AG04450 (cell line): ENCODE results near the gene NCOA7. TPM values are rescaled to one million over a fixed set of nuclear protein-coding genes. Genes with fewer than 3 reads are reported as not detected.

ENCODE experiments used
- CTCF ChIA-PET: fragments of 300-600, 350-600 bp; formaldehyde crosslinking; extraction: SDS; loops from one replicate; lab custom pipeline; 2022; ENCODE audit warnings: antibody characterized with exemption, inconsistent platforms; lab: Charles Lee
- POLR2A ChIA-PET: fragments of 350-600 bp; formaldehyde crosslinking; extraction: SDS; loops from one replicate; lab custom pipeline; 2021; ENCODE audit warnings: antibody characterized with exemption, inconsistent platforms; lab: Yijun Ruan, JAX
- DNase-seq: peaks from one replicate; pipeline ENCODE4 v3.0.0-alpha.2; 2011; ENCODE audit warnings: low read depth, low spot score
- H3K27ac ChIP-seq: one replicate; pipeline ENCODE4 v1.5.1; 2012; ENCODE audit warnings: low read depth, low read length, control low read depth
- H3K27me3 ChIP-seq: one replicate; pipeline ENCODE4 v1.6.0; 2012; ENCODE audit warnings: low read length; ENCODE audit not compliant: control insufficient read depth, insufficient read depth
- H3K4me3 ChIP-seq: 2 replicates; pipeline ENCODE4 v1.5.1; 2011; ENCODE audit warnings: mild to moderate bottlenecking, low read depth, low read length, control low read depth
- H3K9me3 ChIP-seq: 2 replicates; pipeline ENCODE4 v1.5.1; 2012; ENCODE audit warnings: low read length; ENCODE audit not compliant: control insufficient read depth, insufficient read depth
- polyA minus RNA-seq: library from RNA; depleted of rRNA, polyadenylated mRNA; stranded (reverse); fragments of >200 nt; gene quantifications from 2 replicates; pipeline ENCODE4 v1.2.3, GENCODE V29; 2011; rRNA and poly(A)+ RNA removed
- polyA plus RNA-seq: library from polyadenylated mRNA; depleted of rRNA; stranded (reverse); fragments of >200 nt; gene quantifications from 2 replicates; pipeline ENCODE4 v1.2.3, GENCODE V29; 2011; rRNA removed
- TF ChIP-seq, protein P1 (sequence below): IDR thresholded peaks from 2 replicates; pipeline ENCODE4 v1.5.1; 2011; ENCODE audit warnings: low read depth, low read length, control low read depth, inconsistent platforms

Gene NCOA7, protein sequence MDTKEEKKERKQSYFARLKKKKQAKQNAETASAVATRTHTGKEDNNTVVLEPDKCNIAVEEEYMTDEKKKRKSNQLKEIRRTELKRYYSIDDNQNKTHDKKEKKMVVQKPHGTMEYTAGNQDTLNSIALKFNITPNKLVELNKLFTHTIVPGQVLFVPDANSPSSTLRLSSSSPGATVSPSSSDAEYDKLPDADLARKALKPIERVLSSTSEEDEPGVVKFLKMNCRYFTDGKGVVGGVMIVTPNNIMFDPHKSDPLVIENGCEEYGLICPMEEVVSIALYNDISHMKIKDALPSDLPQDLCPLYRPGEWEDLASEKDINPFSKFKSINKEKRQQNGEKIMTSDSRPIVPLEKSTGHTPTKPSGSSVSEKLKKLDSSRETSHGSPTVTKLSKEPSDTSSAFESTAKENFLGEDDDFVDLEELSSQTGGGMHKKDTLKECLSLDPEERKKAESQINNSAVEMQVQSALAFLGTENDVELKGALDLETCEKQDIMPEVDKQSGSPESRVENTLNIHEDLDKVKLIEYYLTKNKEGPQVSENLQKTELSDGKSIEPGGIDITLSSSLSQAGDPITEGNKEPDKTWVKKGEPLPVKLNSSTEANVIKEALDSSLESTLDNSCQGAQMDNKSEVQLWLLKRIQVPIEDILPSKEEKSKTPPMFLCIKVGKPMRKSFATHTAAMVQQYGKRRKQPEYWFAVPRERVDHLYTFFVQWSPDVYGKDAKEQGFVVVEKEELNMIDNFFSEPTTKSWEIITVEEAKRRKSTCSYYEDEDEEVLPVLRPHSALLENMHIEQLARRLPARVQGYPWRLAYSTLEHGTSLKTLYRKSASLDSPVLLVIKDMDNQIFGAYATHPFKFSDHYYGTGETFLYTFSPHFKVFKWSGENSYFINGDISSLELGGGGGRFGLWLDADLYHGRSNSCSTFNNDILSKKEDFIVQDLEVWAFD
- polyA plus RNA-seq, result 21.1 and 21.5 TPM in 2 replicates
- 54.3 and 55.6 TPM in 2 replicates for polyA minus RNA-seq

DNA sequence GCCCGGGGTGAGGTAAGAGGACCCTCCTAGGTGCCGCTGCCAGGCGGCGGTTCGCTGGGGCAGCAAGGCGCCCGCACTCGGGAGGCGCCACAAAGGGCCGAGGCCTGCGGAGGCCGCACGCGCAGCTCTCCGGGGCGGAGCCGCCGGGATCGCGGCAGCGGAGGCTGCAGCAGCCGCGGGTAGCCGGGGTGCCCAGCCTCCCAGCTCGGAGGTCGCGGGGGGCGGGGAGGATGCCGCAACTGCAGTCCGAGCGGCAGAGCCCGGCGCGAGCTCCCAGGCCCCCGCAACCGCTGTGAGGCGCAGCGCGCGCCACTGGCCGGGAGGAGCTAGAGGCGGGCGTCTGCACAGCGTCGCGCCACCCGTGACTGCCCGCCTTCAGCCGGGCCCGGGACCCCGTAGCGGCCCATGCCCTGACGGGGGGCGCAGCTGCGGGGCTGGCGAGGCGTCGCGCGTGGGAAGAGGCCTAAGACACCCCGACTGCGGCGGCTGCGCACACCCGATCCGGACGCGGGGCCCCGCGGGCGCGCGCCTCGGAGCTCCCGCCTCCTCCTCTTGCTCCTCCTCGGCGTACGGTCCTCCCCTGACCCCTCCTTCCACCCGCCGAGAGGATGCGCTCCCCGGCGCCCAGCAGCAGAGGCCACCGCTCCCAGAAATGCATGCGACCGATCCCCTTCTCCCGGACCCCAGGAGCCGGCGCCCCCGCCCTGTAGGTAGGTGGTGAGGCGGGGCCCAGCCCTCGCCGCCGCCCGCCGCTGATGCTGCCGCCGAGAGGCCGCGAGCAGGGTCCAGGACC is at the start of gene NCOA7:
Gene NCOA7, plus strand, starts transcription at position 603 of the 793 bp plus-strand sequence. CDS start 24,395 bp downstream, outside the sequence.
- H3K9me3 ChIP-seq, result no peaks in the 10 kb centered on the region
- TF ChIP-seq, protein P1, sequence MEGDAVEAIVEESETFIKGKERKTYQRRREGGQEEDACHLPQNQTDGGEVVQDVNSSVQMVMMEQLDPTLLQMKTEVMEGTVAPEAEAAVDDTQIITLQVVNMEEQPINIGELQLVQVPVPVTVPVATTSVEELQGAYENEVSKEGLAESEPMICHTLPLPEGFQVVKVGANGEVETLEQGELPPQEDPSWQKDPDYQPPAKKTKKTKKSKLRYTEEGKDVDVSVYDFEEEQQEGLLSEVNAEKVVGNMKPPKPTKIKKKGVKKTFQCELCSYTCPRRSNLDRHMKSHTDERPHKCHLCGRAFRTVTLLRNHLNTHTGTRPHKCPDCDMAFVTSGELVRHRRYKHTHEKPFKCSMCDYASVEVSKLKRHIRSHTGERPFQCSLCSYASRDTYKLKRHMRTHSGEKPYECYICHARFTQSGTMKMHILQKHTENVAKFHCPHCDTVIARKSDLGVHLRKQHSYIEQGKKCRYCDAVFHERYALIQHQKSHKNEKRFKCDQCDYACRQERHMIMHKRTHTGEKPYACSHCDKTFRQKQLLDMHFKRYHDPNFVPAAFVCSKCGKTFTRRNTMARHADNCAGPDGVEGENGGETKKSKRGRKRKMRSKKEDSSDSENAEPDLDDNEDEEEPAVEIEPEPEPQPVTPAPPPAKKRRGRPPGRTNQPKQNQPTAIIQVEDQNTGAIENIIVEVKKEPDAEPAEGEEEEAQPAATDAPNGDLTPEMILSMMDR, result no peak
- peak within 1 kb of the TSS; percentile 76 for H3K4me3 ChIP-seq
- POLR2A ChIA-PET, result interaction anchor here (0.6 to 2.5 kb wide), 10 partner anchors 10 to 186 kb away, joined by 3 to 15 read pairs (median 3); no protein-coding TSS in a partner anchor
- H3K27me3 ChIP-seq, result no peaks in the 10 kb centered on the region
- CTCF ChIA-PET, result interaction anchor here (0.8 to 14.6 kb wide), 18 partner anchors 9 to 243 kb away, joined by 3 to 196 read pairs (median 6); partner anchors contain the start of genes HINT3 and TRMT11
- DNase-seq, result no peak
- H3K27ac ChIP-seq, result peak within 1 kb of the TSS; percentile 85

DNA sequence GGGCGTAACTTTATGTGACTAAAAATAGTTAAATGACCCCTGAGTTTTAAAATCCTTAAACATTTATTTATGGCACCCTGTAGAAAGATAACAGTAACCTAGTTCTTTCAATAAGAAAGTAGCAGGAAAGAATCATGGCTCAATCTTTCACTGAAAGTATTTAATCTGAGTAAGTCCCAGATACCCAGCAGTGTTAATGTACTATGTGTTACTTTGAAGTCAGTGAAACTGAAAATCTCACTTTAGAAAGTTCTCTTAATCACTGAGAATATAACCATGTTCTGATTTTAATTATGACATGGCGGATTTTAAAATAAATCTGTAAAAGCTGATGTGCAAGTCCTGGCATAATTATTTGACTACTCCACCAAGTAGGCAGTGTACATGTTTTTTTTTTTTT is 49.4 kb upstream of the NCOA7 start:
- Histone ChIP-seq H3K4me3 (no peak overlapping the region), H3K9me3 (no peaks in the 10 kb centered on the region), H3K27ac (no peak overlapping the region), H3K27me3 (peaks cover 14% of the 10 kb centered on the region)
- ChIA-PET POLR2A (no interaction called here), CTCF (interaction anchor here (1.1 kb wide), 1 partner anchor 430 kb away, joined by 4 read pairs; no protein-coding TSS in a partner anchor)
- no peak for DNase-seq
- TF ChIP-seq, protein P1, result no peak

DNA sequence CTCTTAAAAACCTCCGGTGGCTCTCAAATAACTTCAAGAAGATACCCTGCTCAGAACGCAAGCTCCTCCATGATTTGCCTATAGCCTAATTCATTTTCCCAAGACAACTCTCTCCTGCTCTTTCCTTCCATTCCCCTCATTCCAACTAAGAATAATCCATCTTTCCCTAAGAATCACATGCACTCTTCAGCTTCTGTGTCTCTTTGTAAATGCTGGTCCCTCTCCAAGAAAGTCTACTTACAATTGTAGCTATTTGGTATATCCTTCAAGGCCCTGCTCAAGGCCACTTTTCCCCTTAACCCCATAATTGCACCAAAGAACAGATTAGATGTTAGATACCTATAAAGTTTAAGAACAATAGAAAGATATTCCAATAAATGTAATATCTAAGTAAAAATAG is 48.7 kb upstream of the NCOA7 start:
- no peak for DNase-seq
- POLR2A ChIA-PET, result no interaction called here
- no peaks in the 10 kb centered on the region for H3K9me3 ChIP-seq
- TF ChIP-seq, protein P1, result no peak
- no peak overlapping the region for H3K27ac ChIP-seq
- H3K4me3 ChIP-seq, result no peak overlapping the region
- H3K27me3 ChIP-seq, result peaks cover 21% of the 10 kb centered on the region
- CTCF ChIA-PET, result interaction anchor here (0.6 to 1.1 kb wide), 2 partner anchors 430 to 1918 kb away, joined by 3 to 4 read pairs; no protein-coding TSS in a partner anchor

DNA sequence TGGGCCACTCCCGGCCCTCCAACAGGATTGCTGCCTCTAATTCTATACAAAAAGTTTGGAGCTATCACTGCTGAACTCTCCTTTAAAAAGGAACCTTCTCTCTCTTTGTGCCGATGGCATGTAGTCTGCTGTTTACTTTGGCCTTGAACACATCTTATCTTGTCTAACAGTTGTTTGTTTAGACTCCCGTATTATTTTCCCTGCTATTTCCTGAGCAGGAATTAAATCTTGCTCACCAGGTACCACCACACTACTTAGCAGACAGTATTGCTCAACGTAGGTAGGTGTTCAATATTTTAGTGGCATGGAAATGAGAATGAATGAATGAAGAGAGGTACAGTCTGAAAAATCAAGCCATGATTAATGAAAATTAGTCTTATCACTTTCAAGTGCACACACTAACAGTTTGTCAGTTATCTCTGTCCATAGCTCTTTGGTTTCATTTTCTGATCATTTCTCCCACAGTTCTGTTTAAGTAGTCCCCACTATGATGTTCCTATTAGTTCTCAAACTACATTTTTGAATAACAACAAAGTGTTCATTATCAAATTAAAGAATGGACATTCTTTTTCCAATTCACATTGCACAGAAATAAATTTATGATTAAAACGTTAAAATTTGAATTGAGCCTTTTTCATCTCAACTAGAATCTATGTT is 48.2 kb upstream of the NCOA7 start:
- ChIA-PET POLR2A (no interaction called here), CTCF (interaction anchor here (0.6 to 1.1 kb wide), 2 partner anchors 431 to 1917 kb away, joined by 3 to 4 read pairs; no protein-coding TSS in a partner anchor)
- no peak overlapping the region for H3K4me3 ChIP-seq
- no peak overlapping the region for H3K27ac ChIP-seq
- peaks cover 26% of the 10 kb centered on the region for H3K27me3 ChIP-seq
- TF ChIP-seq, protein P1, result no peak
- no peak for DNase-seq
- H3K9me3 ChIP-seq, result no peaks in the 10 kb centered on the region
